Neural cell (in vitro differentiated cells): ENCODE results near the gene TIAM1. TPM values are rescaled to one million over a fixed set of nuclear protein-coding genes. Genes with fewer than 3 reads are reported as not detected.

Experiments
- H2AFZ ChIP-seq: fragments of 200-600, 300-800 bp; sonication (generic), shearing (Covaris generic); 2 replicates; pipeline ENCODE4 v1.6.0; 2014; ENCODE audit warnings: low read depth, mild to moderate bottlenecking, antibody characterized with exemption, low read length, moderate library complexity
- H3F3A ChIP-seq: fragments of 200-600 bp; shearing (Covaris generic); 2 replicates; pipeline ENCODE4 v1.6.1; 2016; ENCODE audit warnings: mild to moderate bottlenecking, moderate library complexity, mixed read lengths, antibody characterized with exemption, low read length; ENCODE audit not compliant: insufficient read depth, poor library complexity, severe bottlenecking
- H3K27ac ChIP-seq: fragments of 200-600, 300-800 bp; sonication (generic), shearing (Covaris generic); 2 replicates; pipeline ENCODE4 v1.5.1; 2014; ENCODE audit warnings: mild to moderate bottlenecking, low read length, moderate library complexity
- H3K27me3 ChIP-seq: fragments of 300-800, 200-600 bp; sonication (generic), shearing (Covaris generic); 2 replicates; pipeline ENCODE4 v1.6.0; 2014; ENCODE audit warnings: mild to moderate bottlenecking, low read depth, low read length, moderate library complexity; ENCODE audit not compliant: insufficient read depth
- H3K36me3 ChIP-seq: fragments of 300-800, 200-600 bp; sonication (generic), shearing (Covaris generic); 2 replicates; pipeline ENCODE4 v1.5.1; 2014; ENCODE audit warnings: mild to moderate bottlenecking, antibody characterized with exemption, low read length, moderate library complexity; ENCODE audit not compliant: insufficient read depth
- H3K4me2 ChIP-seq: fragments of 300-800, 200-600 bp; sonication (generic), shearing (Covaris generic); 2 replicates; pipeline ENCODE4 v1.6.0; 2014; ENCODE audit warnings: mild to moderate bottlenecking, low read length
- H3K4me3 ChIP-seq: fragments of 300-800, 200-600 bp; sonication (generic), shearing (Covaris generic); 2 replicates; pipeline ENCODE4 v1.5.1; 2014; ENCODE audit warnings: mild to moderate bottlenecking, low read length, moderate library complexity
- H3K79me2 ChIP-seq: fragments of 200-600 bp; shearing (Covaris generic); replicated peaks from 2 replicates; pipeline ENCODE4 v1.6.0; 2014; ENCODE audit warnings: mild to moderate bottlenecking, low read length, moderate library complexity; ENCODE audit not compliant: insufficient read depth
- H3K9ac ChIP-seq: fragments of 300-800, 200-600 bp; sonication (generic), shearing (Covaris generic); 2 replicates; pipeline ENCODE4 v1.6.1; 2016; ENCODE audit warnings: mild to moderate bottlenecking, low read length, mixed read lengths
- H3K9me2 ChIP-seq: fragments of 200-600 bp; shearing (Covaris generic); 2 replicates; pipeline ENCODE4 v1.6.1; 2016; ENCODE audit warnings: mild to moderate bottlenecking, low read length, mixed read lengths; ENCODE audit not compliant: insufficient read depth
- H3K9me3 ChIP-seq: fragments of 200-600, 300-800 bp; sonication (generic), shearing (Covaris generic); 2 replicates; pipeline ENCODE4 v1.6.1; 2016; ENCODE audit warnings: mild to moderate bottlenecking, mixed run types, low read length, moderate library complexity, mixed read lengths
- H4K20me1 ChIP-seq: fragments of 200-600 bp; shearing (Covaris generic); 2 replicates; pipeline ENCODE4 v1.6.1; 2016; ENCODE audit warnings: mild to moderate bottlenecking, mixed run types; ENCODE audit not compliant: insufficient read depth
- EP300 ChIP-seq: fragments of 450-650 bp; conservative IDR thresholded peaks from 2 replicates; pipeline ENCODE4 v1.6.1; 2014; ENCODE audit warnings: antibody characterized with exemption, mild to moderate bottlenecking, moderate library complexity; ENCODE audit not compliant: poor library complexity, severe bottlenecking
- EZH2 ChIP-seq: fragments of 200-600, 300-800 bp; shearing (Covaris generic), sonication (generic); IDR thresholded peaks from 2 replicates; pipeline ENCODE4 v1.6.1; 2014; ENCODE audit warnings: antibody characterized with exemption, low read length, borderline replicate concordance, mild to moderate bottlenecking; ENCODE audit not compliant: insufficient read depth, poor library complexity, severe bottlenecking
- MXI1 ChIP-seq: fragments of 450-650 bp; conservative IDR thresholded peaks from 2 replicates; pipeline ENCODE4 v1.6.1; 2014; ENCODE audit warnings: antibody characterized with exemption, mild to moderate bottlenecking; ENCODE audit not compliant: poor library complexity, severe bottlenecking
- POLR2AphosphoS5 ChIP-seq: IDR thresholded peaks from 2 replicates; pipeline ENCODE4 v1.6.1; 2012
- RAD21 ChIP-seq: fragments of 450-650 bp; conservative IDR thresholded peaks from 2 replicates; pipeline ENCODE4 v1.6.1; 2014; ENCODE audit warnings: antibody characterized with exemption, mild to moderate bottlenecking, moderate library complexity
- SMC3 ChIP-seq: fragments of 450-650 bp; conservative IDR thresholded peaks from 2 replicates; pipeline ENCODE4 v1.6.1; 2014; ENCODE audit warnings: antibody characterized with exemption, mild to moderate bottlenecking, moderate library complexity; ENCODE audit not compliant: poor library complexity
- TAF1 ChIP-seq: IDR thresholded peaks from 2 replicates; pipeline ENCODE4 v1.6.1; 2012; ENCODE audit warnings: low read depth
- polyA plus RNA-seq: library from polyadenylated mRNA; depleted of rRNA; stranded (reverse); fragments of >200 nt; gene quantifications from 2 replicates; pipeline ENCODE4 v1.2.3, GENCODE V29; 2014
- TF ChIP-seq, protein P1 (sequence below): IDR thresholded peaks from 2 replicates; pipeline ENCODE4 v1.6.1; 2012; ENCODE audit warnings: borderline replicate concordance
- TF ChIP-seq, protein P2 (sequence below): fragments of 450-650 bp; IDR thresholded peaks from 2 replicates; pipeline ENCODE4 v1.5.1; 2014; ENCODE audit warnings: antibody characterized with exemption, mild to moderate bottlenecking, moderate library complexity; ENCODE audit not compliant: poor library complexity, severe bottlenecking

Gene TIAM1
- polyA plus RNA-seq, 1 donor from 2014 or later: 13.2 TPM

DNA sequence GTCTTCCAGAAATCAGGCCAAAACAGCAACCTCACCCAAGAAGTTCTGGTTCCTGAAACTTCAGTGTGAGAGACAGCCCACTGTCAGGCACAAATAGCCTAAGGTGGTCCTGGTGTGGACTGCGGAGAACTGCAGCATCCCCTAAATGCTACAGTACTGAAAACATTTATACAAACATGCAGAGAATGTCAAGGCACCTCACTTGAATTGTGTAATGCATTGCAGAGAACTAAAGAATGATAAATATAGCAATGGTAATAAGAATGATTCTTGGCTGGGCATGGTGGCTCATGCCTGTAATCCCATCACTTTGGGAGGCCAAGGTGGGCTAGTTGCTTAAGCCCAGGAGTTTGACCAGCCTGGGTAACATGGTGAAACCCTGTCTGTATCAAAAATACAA lies 138.6 kb downstream of the TIAM1 start:
- Histone ChIP-seq H3K9ac (no peak overlapping the region), H3K9me3 (no peaks in the 10 kb centered on the region), H2AFZ (no peak overlapping the region), H3K36me3 (no peaks in the 10 kb centered on the region), H3K4me3 (no peak overlapping the region), H3F3A (no peaks in the 10 kb centered on the region), H3K9me2 (no peaks in the 10 kb centered on the region), H3K27ac (no peak overlapping the region), H3K4me2 (no peak overlapping the region), H4K20me1 (no peaks in the 10 kb centered on the region), H3K79me2 (no peaks in the 10 kb centered on the region), H3K27me3 (no peaks in the 10 kb centered on the region)
- no peak for TF ChIP-seq EZH2
- no peak for TF ChIP-seq SMC3
- TF ChIP-seq POLR2AphosphoS5: no peak
- TF ChIP-seq, protein P1, sequence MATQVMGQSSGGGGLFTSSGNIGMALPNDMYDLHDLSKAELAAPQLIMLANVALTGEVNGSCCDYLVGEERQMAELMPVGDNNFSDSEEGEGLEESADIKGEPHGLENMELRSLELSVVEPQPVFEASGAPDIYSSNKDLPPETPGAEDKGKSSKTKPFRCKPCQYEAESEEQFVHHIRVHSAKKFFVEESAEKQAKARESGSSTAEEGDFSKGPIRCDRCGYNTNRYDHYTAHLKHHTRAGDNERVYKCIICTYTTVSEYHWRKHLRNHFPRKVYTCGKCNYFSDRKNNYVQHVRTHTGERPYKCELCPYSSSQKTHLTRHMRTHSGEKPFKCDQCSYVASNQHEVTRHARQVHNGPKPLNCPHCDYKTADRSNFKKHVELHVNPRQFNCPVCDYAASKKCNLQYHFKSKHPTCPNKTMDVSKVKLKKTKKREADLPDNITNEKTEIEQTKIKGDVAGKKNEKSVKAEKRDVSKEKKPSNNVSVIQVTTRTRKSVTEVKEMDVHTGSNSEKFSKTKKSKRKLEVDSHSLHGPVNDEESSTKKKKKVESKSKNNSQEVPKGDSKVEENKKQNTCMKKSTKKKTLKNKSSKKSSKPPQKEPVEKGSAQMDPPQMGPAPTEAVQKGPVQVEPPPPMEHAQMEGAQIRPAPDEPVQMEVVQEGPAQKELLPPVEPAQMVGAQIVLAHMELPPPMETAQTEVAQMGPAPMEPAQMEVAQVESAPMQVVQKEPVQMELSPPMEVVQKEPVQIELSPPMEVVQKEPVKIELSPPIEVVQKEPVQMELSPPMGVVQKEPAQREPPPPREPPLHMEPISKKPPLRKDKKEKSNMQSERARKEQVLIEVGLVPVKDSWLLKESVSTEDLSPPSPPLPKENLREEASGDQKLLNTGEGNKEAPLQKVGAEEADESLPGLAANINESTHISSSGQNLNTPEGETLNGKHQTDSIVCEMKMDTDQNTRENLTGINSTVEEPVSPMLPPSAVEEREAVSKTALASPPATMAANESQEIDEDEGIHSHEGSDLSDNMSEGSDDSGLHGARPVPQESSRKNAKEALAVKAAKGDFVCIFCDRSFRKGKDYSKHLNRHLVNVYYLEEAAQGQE: no peak
- TF ChIP-seq EP300: no peak
- TF ChIP-seq, protein P2, sequence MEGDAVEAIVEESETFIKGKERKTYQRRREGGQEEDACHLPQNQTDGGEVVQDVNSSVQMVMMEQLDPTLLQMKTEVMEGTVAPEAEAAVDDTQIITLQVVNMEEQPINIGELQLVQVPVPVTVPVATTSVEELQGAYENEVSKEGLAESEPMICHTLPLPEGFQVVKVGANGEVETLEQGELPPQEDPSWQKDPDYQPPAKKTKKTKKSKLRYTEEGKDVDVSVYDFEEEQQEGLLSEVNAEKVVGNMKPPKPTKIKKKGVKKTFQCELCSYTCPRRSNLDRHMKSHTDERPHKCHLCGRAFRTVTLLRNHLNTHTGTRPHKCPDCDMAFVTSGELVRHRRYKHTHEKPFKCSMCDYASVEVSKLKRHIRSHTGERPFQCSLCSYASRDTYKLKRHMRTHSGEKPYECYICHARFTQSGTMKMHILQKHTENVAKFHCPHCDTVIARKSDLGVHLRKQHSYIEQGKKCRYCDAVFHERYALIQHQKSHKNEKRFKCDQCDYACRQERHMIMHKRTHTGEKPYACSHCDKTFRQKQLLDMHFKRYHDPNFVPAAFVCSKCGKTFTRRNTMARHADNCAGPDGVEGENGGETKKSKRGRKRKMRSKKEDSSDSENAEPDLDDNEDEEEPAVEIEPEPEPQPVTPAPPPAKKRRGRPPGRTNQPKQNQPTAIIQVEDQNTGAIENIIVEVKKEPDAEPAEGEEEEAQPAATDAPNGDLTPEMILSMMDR: no peak
- TF ChIP-seq MXI1: no peak
- TF ChIP-seq RAD21: no peak
- no peak for TF ChIP-seq TAF1

DNA sequence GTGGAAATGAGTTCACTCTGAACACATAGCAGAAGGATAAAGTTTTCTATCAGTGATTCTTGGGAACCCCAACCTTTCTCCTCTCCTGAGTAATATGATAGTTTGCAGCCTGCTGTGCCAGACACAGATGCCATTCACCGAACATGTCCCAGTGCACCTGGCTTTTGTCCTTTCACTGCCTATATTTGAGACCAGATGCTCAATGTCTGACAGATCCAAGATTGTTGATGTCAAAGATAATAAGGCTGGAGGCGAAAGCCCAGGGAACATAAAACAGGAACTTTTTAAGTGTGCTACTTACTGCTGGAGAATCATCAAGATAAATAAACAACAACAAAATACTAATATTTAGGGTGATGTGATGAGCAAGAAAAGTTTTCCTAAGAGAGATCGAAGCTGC lies 139.3 kb downstream of the TIAM1 start:
- H3K27me3 ChIP-seq: no peaks in the 10 kb centered on the region

More for the DNA sequence above, 139.3 kb downstream of the TIAM1 start:
- TF ChIP-seq TAF1: no peak
- TF ChIP-seq, protein P1: no peak
- TF ChIP-seq MXI1: no peak
- no peak for TF ChIP-seq POLR2AphosphoS5
- TF ChIP-seq, protein P2: no peak
- TF ChIP-seq EP300: no peak
- no peak for TF ChIP-seq RAD21
- no peak for TF ChIP-seq EZH2
- TF ChIP-seq SMC3: no peak
- H3K9me3 ChIP-seq: no peaks in the 10 kb centered on the region
- no peaks in the 10 kb centered on the region for H3F3A ChIP-seq
- no peak overlapping the region for H3K4me2 ChIP-seq
- no peaks in the 10 kb centered on the region for H3K79me2 ChIP-seq
- no peak overlapping the region for H3K27ac ChIP-seq
- no peaks in the 10 kb centered on the region for H4K20me1 ChIP-seq
- H3K36me3 ChIP-seq: no peaks in the 10 kb centered on the region
- no peaks in the 10 kb centered on the region for H3K9me2 ChIP-seq
- no peak overlapping the region for H2AFZ ChIP-seq
- H3K9ac ChIP-seq: no peak overlapping the region
- no peak overlapping the region for H3K4me3 ChIP-seq
